Neural cell (in vitro differentiated cells): ENCODE measurements around the gene NES. TPM values are rescaled to one million over a fixed set of nuclear protein-coding genes. Genes with fewer than 3 reads are reported as not detected.

Experiments
- H2AFZ ChIP-seq: fragments of 200-600, 300-800 bp; sonication (generic), shearing (Covaris generic); 2 replicates; pipeline ENCODE4 v1.6.0; 2014; ENCODE audit warnings: low read depth, mild to moderate bottlenecking, antibody characterized with exemption, low read length, moderate library complexity
- H3F3A ChIP-seq: fragments of 200-600 bp; shearing (Covaris generic); 2 replicates; pipeline ENCODE4 v1.6.1; 2016; ENCODE audit warnings: mild to moderate bottlenecking, moderate library complexity, mixed read lengths, antibody characterized with exemption, low read length; ENCODE audit not compliant: insufficient read depth, poor library complexity, severe bottlenecking
- H3K27ac ChIP-seq: fragments of 200-600, 300-800 bp; sonication (generic), shearing (Covaris generic); 2 replicates; pipeline ENCODE4 v1.5.1; 2014; ENCODE audit warnings: mild to moderate bottlenecking, low read length, moderate library complexity
- H3K27me3 ChIP-seq: fragments of 300-800, 200-600 bp; sonication (generic), shearing (Covaris generic); 2 replicates; pipeline ENCODE4 v1.6.0; 2014; ENCODE audit warnings: mild to moderate bottlenecking, low read depth, low read length, moderate library complexity; ENCODE audit not compliant: insufficient read depth
- H3K36me3 ChIP-seq: fragments of 300-800, 200-600 bp; sonication (generic), shearing (Covaris generic); 2 replicates; pipeline ENCODE4 v1.5.1; 2014; ENCODE audit warnings: mild to moderate bottlenecking, antibody characterized with exemption, low read length, moderate library complexity; ENCODE audit not compliant: insufficient read depth
- H3K4me2 ChIP-seq: fragments of 300-800, 200-600 bp; sonication (generic), shearing (Covaris generic); 2 replicates; pipeline ENCODE4 v1.6.0; 2014; ENCODE audit warnings: mild to moderate bottlenecking, low read length
- H3K4me3 ChIP-seq: fragments of 300-800, 200-600 bp; sonication (generic), shearing (Covaris generic); 2 replicates; pipeline ENCODE4 v1.5.1; 2014; ENCODE audit warnings: mild to moderate bottlenecking, low read length, moderate library complexity
- H3K79me2 ChIP-seq: fragments of 200-600 bp; shearing (Covaris generic); replicated peaks from 2 replicates; pipeline ENCODE4 v1.6.0; 2014; ENCODE audit warnings: mild to moderate bottlenecking, low read length, moderate library complexity; ENCODE audit not compliant: insufficient read depth
- H3K9ac ChIP-seq: fragments of 300-800, 200-600 bp; sonication (generic), shearing (Covaris generic); 2 replicates; pipeline ENCODE4 v1.6.1; 2016; ENCODE audit warnings: mild to moderate bottlenecking, low read length, mixed read lengths
- H3K9me2 ChIP-seq: fragments of 200-600 bp; shearing (Covaris generic); 2 replicates; pipeline ENCODE4 v1.6.1; 2016; ENCODE audit warnings: mild to moderate bottlenecking, low read length, mixed read lengths; ENCODE audit not compliant: insufficient read depth
- H3K9me3 ChIP-seq: fragments of 200-600, 300-800 bp; sonication (generic), shearing (Covaris generic); 2 replicates; pipeline ENCODE4 v1.6.1; 2016; ENCODE audit warnings: mild to moderate bottlenecking, mixed run types, low read length, moderate library complexity, mixed read lengths
- H4K20me1 ChIP-seq: fragments of 200-600 bp; shearing (Covaris generic); 2 replicates; pipeline ENCODE4 v1.6.1; 2016; ENCODE audit warnings: mild to moderate bottlenecking, mixed run types; ENCODE audit not compliant: insufficient read depth
- EP300 ChIP-seq: fragments of 450-650 bp; conservative IDR thresholded peaks from 2 replicates; pipeline ENCODE4 v1.6.1; 2014; ENCODE audit warnings: antibody characterized with exemption, mild to moderate bottlenecking, moderate library complexity; ENCODE audit not compliant: poor library complexity, severe bottlenecking
- EZH2 ChIP-seq: fragments of 200-600, 300-800 bp; shearing (Covaris generic), sonication (generic); IDR thresholded peaks from 2 replicates; pipeline ENCODE4 v1.6.1; 2014; ENCODE audit warnings: antibody characterized with exemption, low read length, borderline replicate concordance, mild to moderate bottlenecking; ENCODE audit not compliant: insufficient read depth, poor library complexity, severe bottlenecking
- MXI1 ChIP-seq: fragments of 450-650 bp; conservative IDR thresholded peaks from 2 replicates; pipeline ENCODE4 v1.6.1; 2014; ENCODE audit warnings: antibody characterized with exemption, mild to moderate bottlenecking; ENCODE audit not compliant: poor library complexity, severe bottlenecking
- POLR2AphosphoS5 ChIP-seq: IDR thresholded peaks from 2 replicates; pipeline ENCODE4 v1.6.1; 2012
- RAD21 ChIP-seq: fragments of 450-650 bp; conservative IDR thresholded peaks from 2 replicates; pipeline ENCODE4 v1.6.1; 2014; ENCODE audit warnings: antibody characterized with exemption, mild to moderate bottlenecking, moderate library complexity
- SMC3 ChIP-seq: fragments of 450-650 bp; conservative IDR thresholded peaks from 2 replicates; pipeline ENCODE4 v1.6.1; 2014; ENCODE audit warnings: antibody characterized with exemption, mild to moderate bottlenecking, moderate library complexity; ENCODE audit not compliant: poor library complexity
- TAF1 ChIP-seq: IDR thresholded peaks from 2 replicates; pipeline ENCODE4 v1.6.1; 2012; ENCODE audit warnings: low read depth
- polyA plus RNA-seq: library from polyadenylated mRNA; depleted of rRNA; stranded (reverse); fragments of >200 nt; gene quantifications from 2 replicates; pipeline ENCODE4 v1.2.3, GENCODE V29; 2014
- TF ChIP-seq, protein P1 (sequence below): IDR thresholded peaks from 2 replicates; pipeline ENCODE4 v1.6.1; 2012; ENCODE audit warnings: borderline replicate concordance
- TF ChIP-seq, protein P2 (sequence below): fragments of 450-650 bp; IDR thresholded peaks from 2 replicates; pipeline ENCODE4 v1.5.1; 2014; ENCODE audit warnings: antibody characterized with exemption, mild to moderate bottlenecking, moderate library complexity; ENCODE audit not compliant: poor library complexity, severe bottlenecking

The NES gene
- polyA plus RNA-seq, 1 donor from 2014 or later = 9.9 TPM

- TF ChIP-seq, protein P1, sequence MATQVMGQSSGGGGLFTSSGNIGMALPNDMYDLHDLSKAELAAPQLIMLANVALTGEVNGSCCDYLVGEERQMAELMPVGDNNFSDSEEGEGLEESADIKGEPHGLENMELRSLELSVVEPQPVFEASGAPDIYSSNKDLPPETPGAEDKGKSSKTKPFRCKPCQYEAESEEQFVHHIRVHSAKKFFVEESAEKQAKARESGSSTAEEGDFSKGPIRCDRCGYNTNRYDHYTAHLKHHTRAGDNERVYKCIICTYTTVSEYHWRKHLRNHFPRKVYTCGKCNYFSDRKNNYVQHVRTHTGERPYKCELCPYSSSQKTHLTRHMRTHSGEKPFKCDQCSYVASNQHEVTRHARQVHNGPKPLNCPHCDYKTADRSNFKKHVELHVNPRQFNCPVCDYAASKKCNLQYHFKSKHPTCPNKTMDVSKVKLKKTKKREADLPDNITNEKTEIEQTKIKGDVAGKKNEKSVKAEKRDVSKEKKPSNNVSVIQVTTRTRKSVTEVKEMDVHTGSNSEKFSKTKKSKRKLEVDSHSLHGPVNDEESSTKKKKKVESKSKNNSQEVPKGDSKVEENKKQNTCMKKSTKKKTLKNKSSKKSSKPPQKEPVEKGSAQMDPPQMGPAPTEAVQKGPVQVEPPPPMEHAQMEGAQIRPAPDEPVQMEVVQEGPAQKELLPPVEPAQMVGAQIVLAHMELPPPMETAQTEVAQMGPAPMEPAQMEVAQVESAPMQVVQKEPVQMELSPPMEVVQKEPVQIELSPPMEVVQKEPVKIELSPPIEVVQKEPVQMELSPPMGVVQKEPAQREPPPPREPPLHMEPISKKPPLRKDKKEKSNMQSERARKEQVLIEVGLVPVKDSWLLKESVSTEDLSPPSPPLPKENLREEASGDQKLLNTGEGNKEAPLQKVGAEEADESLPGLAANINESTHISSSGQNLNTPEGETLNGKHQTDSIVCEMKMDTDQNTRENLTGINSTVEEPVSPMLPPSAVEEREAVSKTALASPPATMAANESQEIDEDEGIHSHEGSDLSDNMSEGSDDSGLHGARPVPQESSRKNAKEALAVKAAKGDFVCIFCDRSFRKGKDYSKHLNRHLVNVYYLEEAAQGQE = no peak
- no peak for TF ChIP-seq RAD21
- TF ChIP-seq EP300 = no peak
Observed at GRCh38 chr1:156700736-156701531, 23.7 kb upstream of the NES start (continued).

- Histone ChIP-seq H3K4me3 (no peak overlapping the region), H3K36me3 (no peaks in the 10 kb centered on the region), H3K79me2 (no peaks in the 10 kb centered on the region), H3F3A (no peaks in the 10 kb centered on the region), H3K4me2 (no peak overlapping the region), H3K27me3 (peaks cover 2% of the 10 kb centered on the region), H4K20me1 (no peaks in the 10 kb centered on the region), H3K27ac (no peak overlapping the region), H3K9me3 (no peaks in the 10 kb centered on the region), H3K9me2 (no peaks in the 10 kb centered on the region), H2AFZ (no peak overlapping the region), H3K9ac (no peak overlapping the region)
- TF ChIP-seq EP300 (no peak), MXI1 (no peak), EZH2 (no peak), POLR2AphosphoS5 (no peak), SMC3 (no peak), RAD21 (no peak), TAF1 (no peak)
- TF ChIP-seq, protein P1 = no peak
- TF ChIP-seq, protein P2, sequence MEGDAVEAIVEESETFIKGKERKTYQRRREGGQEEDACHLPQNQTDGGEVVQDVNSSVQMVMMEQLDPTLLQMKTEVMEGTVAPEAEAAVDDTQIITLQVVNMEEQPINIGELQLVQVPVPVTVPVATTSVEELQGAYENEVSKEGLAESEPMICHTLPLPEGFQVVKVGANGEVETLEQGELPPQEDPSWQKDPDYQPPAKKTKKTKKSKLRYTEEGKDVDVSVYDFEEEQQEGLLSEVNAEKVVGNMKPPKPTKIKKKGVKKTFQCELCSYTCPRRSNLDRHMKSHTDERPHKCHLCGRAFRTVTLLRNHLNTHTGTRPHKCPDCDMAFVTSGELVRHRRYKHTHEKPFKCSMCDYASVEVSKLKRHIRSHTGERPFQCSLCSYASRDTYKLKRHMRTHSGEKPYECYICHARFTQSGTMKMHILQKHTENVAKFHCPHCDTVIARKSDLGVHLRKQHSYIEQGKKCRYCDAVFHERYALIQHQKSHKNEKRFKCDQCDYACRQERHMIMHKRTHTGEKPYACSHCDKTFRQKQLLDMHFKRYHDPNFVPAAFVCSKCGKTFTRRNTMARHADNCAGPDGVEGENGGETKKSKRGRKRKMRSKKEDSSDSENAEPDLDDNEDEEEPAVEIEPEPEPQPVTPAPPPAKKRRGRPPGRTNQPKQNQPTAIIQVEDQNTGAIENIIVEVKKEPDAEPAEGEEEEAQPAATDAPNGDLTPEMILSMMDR = no peak
Observed at GRCh38 chr1:156698995-156699394, 21.8 kb upstream of the NES start.
